ENCODE results near the gene PAQR4.
"Not testable (repeated sequence)": the region's sequence is repeated elsewhere in the genome, so short reads cannot be mapped to it uniquely, and the experiment has no call there.

The PAQR4 gene

DNA sequence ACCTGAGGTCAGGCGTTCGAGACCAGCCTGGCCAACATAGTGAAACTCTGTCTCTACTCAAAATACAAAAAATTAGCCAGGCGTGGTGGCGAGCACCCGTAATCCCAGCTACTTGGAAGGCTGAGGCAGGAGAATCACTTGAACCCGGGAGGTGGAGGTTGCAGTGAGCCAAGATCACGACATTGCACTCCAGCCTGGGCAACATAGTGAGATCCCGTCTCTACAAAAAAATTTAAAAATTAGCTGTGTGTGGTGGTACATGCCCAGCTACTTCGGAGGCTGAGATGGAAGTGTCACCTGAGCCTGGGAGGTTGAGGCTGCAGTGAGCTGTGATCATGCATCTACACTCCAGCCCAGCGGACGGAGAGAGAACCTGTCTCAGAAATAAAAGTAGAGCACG, 25.4 kb upstream of the PAQR4 start:
- not testable (repeated sequence) for DNase-seq (ENCODE audit: low read depth)

DNA sequence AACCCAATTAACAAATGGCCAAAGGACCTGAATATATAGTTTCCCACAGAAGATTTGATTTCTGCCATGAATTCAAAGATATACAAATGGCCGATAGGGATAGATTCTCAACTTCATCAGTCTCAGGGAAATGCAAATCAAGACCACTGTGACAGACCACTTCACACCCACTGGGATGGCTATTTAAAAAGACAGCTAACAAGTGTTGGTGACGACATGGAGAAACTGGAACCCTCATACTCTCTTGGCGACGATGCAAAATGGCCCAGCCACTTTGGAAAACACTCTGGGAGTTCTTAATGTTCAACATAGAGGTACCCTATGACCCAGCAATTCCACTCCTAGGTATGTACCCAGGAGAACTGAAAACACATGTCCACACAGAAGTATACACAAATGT, 22.5 kb upstream of the PAQR4 start:
- DNase-seq (ENCODE audit: low read depth) = no peak

DNA sequence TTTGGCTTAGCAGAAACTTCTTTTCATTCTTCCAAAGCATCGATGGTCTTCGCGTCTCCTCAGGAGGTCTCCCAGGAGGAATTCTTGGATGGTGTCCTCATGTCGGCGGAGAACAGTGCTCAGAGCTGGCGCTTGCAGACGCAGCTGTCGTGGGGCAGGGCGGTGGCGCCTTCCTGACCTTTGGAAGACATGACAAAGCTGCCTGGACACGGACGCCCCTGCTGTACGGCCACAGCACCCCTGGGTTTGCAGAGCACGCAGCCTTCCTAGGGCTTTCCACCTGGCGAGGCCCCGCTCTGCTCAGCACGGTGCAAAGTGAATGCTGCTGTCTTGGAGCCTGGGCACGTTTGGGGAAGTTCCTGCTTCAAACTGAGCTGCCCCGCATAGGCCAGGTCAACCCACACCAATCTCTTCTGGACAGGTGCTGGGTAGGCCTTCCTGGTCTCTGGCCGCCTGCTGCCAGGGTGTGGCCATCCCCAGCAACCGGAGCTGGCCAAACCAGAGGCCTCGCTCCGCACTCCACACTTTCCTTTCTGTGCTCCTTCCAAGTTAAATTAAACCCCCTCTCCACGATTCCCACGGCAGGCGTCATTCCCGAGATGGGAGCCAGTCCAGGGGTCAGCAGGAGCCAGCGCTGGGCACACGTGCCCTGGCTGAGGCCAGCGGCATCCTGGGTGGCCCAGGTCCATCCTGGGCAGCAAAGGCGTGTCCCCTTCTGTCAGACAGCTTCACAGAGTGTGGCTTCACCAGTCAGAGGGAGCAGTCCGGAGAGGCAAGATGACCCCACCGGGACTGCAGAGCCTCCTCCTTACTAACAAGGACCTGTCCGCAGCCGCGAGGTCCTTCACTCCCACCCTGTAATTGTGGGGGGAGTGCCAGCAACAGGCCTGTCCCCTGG, 20.1 kb upstream of the PAQR4 start:
- DNase-seq (ENCODE audit: low read depth) = no peak

DNA sequence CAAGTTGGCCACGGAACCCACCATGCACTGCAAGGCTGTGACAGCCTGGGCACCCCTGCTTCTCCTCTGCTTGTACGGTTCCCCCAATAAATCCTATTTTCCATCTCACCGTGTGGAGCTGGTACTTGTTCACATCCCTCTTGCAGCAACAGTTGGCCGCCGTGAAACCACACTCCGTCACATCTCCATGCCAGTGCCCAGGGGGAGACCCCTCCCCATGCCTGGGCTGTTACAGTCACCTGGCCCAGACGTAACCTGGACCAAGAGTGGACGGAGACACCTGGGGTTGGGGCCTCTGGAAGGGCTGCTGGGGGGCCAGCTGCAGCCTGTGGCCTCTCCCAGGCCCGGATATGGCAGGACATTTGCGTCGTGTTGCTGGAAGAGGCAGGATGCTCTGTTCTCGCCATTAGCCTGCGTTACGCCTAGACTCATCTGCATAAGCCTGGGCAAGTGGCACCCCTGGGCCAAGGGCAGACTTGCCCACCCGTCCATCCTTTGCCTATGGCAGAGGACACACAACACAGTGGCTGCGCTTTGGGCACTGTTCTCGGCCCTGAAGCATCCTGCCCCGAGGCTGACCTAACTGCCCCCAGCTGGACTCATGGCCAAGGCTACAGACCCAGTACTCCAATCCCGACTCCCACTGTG, 19.3 kb upstream of the PAQR4 start:
- no peak for DNase-seq (ENCODE audit: low read depth)

DNA sequence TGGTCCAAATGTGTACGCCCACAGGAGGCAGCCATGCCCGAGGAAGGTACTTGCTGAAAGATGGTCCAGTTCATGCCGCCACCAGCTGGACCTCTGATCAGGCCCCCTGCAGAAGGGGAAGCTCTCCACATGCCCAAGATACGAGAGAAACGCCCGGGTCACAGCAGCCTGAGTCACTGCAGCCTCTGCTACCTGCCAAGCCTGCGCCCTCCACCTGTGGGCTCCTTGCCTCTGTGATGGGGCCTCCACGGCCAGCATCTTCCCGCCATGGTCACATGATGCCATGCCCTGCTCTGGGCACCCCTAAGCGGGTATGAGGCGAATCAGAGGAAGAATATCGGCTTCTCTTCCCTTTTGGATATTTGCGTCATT, 18.8 kb upstream of the PAQR4 start:
- no peak for DNase-seq (ENCODE audit: low read depth)

DNA sequence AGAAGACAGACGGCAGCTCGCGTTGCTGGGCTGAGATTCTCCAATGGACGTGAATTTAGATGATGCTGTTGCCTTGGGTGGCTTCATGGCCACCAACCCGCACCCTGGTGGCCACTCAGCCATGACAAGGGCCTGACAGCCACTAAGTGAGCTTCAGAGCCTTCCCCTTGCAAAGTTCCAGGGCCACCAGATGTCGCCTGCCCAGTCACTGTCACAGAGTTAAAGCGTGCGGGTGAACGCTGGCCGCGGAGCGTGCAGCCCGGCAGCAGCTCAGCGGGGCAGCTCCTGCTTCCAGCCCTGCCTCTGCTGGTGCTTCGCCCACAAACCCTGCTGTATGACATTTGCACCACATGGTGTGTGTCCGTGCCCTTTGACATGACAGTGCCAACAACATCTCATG, 18.4 kb upstream of the PAQR4 start:
- no peak for DNase-seq (ENCODE audit: low read depth)

DNA sequence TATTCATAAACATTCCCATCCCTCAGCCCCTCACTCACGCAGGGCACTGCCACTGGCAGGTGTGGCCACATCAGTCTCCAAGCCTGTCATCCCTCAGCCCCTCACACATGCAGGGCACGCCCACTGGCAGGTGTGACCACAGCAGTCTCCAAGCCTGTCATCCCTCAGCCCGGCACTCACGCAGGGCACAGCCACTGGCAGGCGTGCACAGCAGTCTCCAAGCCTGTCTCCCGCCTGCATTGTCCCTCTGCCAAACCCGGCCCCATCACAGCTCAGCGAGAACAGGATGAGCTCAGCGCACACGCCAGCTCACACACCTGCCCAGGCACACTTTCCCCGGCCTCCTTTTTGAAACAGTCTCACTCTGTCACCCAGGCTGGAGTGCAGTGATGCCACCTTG, 16.5 kb upstream of the PAQR4 start:
- DNase-seq (ENCODE audit: low read depth) = no peak

DNA sequence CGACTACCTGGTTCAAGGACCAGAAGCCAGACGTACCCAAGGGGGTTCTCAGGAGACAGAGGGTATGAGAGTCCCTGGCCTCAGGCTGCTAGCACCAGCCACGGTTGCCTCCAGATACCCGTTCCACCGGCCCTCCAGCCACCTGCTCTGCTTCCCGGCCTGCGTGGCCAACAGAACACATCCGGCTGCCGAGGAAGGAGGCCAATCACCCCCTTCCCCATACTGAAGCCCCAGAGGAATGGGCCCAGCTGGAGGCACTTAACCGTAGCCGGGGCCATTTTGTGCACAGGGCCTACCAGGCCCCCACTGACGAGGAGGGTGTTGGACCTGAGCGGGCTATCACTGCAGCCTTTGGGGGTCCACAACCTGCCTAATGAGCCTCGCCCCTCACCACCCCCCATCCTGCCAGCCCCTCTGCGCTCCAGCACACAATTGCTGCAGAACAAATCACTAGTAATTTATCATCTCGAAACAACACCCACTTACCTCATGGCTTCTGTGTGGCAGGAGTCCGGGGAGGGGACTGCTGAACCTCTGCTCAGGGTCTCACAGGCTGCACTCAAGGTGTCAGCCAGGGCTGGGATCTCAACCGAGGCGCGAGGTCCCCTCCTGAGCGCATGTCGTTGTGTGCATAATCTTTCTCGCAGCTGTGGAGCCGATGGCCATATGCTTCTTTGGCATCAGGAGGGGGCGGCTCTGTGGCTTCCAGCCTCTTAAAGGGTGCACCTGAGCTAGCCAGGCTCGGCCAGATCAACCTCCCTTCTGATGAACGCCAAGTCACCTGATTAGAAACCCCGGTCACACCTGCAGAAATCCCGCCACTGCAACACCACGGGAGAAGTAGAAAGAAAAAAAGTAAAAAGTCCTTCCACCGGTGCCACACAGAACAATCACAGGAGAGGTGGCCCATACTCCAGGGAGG, 15.2 kb upstream of the PAQR4 start:
- no peak for DNase-seq (ENCODE audit: low read depth)

DNA sequence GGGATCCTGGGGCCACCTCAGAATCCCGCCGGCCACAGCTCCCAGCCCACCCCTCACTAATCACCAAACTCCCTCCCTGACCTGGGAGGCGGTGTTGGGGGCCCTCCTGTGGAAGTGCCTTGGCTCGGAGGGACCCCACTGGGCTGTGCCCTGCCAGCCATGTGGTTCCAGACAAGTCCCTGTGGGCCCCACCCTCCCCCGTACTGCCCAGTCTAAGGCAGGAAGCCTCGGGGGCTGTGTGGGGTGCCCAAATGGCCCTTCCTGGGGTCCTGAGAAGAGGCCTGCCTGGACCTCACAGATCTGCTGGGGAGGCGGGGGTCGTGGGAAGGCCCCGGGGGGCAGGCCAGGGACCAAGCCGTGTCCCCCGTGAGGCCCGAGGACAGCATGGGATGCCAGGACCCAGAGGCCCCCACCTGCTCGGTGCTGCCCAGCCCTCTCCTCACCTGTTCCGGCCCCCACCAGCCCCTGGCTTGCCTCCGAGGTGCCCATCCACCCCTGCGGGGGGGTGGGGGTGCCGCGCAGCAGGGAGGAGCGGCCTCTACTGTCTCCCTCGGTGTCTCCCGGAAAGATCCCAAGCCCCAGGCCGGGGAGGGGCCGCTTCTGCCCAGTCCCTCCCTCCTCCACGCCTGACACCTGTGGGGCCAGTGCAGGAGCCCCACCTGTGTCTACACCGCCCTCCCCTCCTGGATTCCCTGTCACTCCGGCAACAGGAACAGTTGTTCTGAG, 14.3 kb upstream of the PAQR4 start:
- no peak for DNase-seq (ENCODE audit: low read depth)

DNA sequence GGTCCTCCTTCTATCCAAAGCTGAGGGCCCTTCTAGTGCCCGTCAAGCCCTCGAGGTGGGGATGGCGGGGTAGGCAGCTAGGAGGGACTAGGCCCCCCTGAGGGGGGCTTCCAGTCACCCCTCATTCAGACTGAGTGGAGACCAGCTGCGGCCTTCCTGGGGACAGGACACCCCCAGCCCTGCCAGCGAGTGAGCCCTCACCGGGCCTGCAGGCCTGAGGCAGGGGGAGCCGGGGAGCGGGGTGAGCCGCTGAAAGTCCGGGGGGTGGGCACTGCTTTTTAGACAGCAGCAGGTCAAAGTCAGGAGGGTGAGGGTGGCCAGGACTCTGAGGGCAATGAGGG, 13.7 kb upstream of the PAQR4 start:
- DNase-seq (ENCODE audit: low read depth) = no peak

DNA sequence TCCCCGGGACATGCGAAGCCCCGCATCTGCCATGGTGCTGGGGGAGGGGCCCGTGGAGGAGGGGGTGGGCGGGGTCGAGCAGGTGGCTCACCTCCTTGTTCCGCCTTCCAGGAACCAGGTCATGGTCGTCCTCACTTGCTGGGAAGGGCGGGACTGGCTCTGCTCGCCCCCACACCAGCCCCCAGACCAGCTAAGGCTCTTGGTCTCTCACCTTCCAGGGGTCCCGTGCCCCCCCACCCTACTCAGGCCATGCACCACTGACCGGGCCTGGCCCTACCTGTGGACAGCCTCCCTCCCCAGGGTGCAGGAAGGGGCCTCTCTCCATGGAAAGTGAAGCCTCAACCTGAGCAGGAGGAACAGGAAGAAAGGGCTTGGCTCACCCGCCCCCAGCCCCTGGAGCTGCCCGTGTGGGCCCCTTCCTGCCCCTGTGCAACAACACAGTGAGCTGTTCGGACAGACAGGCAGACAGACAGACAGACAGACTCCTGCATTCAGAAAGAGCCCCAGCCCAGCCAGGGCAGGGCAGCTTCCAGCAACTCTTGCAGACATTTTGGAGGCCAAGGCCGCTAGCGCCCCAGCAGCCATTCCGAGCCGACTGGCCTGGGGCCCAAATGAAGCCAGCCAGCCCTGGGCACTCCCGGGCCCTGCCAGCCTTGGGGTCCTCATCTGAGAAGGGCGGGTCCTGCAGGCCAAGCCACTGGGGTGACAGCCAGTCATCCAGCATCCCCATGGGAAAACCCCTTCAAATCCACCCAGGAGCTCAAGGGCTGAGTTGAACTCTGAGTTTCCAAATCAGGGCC, 13.2 kb upstream of the PAQR4 start:
- DNase-seq (ENCODE audit: low read depth) = no peak

DNA sequence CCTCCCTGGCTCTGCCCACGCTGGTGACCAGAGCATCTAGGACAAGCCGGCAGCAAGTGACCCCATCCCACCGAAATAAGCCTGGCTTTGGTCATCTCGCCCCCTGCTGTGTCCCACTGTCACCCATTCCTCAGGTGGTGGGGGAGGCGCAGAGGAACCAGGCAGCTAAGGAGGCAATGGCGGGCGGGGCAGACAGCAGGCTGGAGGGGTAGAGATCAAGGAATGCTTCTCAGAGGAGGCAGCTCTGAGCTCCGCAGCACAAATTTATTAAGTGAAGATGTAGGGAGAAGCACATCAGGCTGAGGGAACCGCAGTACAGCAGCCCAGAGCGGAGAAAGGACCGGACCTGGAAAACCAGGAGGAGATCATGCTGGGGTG, 12.6 kb upstream of the PAQR4 start:
- DNase-seq (ENCODE audit: low read depth) = no peak

DNA sequence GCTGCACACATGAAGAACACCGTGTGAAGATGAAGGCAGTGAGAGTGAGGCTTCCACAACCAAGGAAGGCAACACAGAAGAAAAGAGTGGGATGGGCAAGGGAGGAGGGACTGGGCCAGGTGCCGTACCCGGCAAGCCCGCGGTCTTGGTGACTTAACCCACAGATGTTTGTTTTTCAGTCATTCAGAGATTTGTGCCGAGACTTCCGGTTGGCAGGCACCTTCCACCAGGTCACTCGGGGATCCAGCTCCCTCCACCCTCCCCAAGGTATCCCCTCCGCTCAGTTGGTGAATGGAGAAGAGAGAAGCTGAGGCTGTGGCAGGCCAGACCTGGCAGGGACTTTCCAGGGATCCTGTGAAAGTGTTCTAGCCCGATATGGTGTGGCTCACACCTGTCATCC, 9.9 kb upstream of the PAQR4 start:
- DNase-seq (ENCODE audit: low read depth) = no peak

DNA sequence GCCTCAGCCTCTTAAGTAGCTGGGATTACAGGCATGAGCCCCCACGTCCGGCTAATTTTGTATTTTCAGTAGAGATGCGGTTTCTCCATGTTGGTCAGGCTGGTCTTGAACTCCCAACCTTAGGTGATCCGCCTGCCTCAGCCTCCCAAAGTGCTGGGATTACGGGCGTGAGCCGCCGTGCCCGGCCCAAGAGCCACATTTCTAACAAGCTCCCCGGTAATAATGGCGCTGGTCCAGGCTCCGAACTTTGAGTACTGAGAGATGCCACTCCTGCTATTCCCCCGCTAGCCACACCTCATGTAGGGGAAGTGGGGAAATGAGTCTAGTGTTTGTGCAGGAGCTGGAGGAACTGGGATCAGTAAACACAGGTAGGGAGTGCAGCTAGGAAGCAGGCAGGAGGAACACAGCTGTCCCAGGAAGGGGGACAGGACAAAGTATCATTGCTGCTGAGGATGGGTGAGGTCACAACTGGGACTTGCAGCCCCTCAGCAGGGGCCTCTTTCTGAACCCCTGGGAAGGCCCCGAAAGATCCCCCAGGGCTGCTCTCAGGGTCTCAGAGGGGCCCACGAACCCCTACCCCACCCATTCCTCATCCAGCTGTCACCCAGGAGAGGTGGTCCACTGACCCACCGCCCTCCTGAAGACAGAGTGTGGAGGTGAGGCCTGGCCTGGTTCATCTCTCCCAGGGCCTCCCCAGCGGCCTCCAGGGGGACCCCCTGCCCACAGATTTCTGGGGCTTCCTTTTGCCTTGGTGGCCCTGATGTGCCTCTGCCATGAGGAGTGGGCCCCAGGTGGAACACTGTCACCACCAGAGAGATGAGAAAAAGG, 8.8 kb upstream of the PAQR4 start:
- DNase-seq (ENCODE audit: low read depth) = no peak

DNA sequence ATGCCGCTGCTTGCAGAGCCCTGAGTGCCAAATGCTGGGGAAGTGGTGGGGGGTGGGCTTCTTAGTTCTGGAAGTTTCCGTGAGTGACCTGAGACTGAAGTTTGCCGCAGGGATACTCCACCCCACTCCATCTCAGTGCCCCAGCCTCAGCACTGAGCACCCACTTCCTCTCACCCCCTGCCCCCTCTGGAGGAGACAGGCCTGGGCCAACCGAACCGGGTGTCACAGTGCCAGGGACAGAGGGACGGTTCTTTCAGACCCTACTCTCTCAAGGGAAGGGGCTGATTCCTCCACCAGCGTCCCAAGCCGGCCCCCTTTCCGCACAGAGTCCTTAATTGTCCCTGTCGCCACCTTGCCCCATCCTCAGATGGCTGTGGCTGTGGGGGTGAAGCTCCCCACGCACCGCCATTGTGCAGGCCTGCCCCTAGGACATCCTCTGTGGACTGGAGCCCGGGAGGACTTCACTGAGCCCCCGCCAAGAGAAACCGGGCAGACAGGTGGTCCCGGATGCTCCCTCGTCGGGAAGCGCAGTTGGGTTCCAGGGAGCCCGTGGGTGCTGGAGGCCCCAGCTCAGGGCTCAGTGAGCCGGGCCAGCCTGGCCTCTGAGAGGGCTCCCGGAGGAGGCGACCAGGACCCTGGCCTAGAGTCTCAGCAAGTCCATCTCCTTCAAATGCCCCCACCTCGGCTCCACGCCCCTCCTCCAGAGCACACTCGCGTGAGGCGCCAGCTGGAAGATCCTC, 6.6 kb upstream of the PAQR4 start:
- DNase-seq (ENCODE audit: low read depth) = no peak

DNA sequence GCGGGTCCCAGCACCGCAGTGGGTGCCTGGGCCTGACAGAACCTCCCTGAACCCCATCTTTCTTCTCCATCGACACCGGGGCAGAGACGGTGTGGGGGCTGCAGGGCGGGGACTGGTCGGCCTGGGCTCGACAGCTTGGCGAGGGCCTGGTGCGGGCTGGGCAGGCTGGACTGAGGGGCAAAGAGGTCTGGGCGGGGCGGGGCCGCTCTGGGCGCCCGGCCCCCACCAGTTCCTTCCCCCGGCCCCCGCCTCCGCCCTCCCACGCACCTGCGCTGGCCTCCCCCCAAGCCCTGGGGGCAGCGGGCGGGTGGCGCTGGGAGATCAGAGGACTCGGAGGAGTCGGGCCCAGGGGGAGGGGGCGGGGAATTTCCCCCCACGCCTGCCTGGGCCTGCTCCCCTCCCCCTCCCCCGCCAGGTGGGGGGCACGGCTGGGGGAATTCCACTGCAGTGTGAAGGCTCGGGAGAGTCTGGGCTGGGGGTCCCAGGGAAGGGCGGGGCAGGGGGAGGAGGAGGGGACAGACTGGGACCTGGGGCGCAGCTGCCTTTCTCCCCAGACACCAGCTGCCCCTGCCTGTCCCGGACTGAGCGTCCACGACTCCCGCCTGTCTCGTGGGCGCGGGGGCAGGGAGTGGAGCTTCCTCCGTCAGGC, 6.0 kb upstream of the PAQR4 start:
- no peak for DNase-seq (ENCODE audit: low read depth)

DNA sequence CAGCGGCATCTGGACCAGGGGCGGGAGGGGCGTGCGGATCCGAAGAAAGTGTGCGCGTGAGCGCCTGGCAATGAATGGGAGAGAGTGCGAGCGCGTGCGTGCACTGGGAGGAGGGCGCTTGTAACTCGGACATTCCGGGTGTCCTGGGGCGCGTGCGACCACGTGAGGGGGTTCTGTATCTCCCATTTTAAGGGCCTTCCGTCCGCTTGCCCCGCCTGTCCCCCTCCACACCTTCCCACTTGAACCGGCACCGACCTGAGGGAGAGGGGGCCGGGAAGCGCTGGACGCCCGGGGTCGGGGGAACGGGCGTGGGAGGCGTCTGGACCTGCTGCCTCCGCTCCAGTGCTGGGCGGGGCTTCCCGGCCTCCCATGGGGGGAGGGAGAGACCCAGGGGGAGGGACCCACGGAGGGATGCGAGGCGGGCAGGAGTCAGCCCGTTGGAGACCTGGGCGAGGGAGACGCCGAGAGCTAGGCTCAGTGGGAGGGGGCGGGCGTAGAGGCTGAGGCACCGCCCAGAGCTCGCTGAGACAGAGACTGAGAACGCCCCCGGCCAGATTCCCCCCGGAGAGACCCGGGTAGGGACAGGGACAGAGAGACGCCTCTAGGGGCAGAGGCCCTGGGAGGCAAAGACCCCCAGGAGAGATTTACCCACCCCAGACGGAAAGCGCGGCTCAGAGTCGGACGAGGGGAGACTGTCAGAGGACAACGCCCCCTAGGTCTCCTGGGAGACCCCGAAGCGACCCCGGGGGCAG, 5.2 kb upstream of the PAQR4 start, which contains the start of gene KREMEN2:
TSS of gene KREMEN2 (plus strand) at position 553 of the 752 bp plus-strand sequence. CDS start 246 bp downstream, outside the sequence.
- DNase-seq (ENCODE audit: low read depth) = no peak
